Neural progenitor cell (in vitro differentiated cells): ENCODE measurements around the gene OR2A1.
"Not testable (repeated sequence)": the region's sequence is repeated elsewhere in the genome, so short reads cannot be mapped to it uniquely, and the experiment has no call there.

Experiments
- EZH2 ChIP-seq: fragments of 200-600 bp; sonication (generic); IDR thresholded peaks from 2 replicates; pipeline ENCODE4 v1.6.1; 2017; ENCODE audit warnings: antibody characterized with exemption, mild to moderate bottlenecking, moderate library complexity
- TF ChIP-seq, protein P1 (sequence below): fragments of 200-600 bp; sonication (generic); IDR thresholded peaks from 2 replicates; pipeline ENCODE4 v1.5.1; 2017; ENCODE audit warnings: antibody characterized with exemption, mild to moderate bottlenecking

DNA sequence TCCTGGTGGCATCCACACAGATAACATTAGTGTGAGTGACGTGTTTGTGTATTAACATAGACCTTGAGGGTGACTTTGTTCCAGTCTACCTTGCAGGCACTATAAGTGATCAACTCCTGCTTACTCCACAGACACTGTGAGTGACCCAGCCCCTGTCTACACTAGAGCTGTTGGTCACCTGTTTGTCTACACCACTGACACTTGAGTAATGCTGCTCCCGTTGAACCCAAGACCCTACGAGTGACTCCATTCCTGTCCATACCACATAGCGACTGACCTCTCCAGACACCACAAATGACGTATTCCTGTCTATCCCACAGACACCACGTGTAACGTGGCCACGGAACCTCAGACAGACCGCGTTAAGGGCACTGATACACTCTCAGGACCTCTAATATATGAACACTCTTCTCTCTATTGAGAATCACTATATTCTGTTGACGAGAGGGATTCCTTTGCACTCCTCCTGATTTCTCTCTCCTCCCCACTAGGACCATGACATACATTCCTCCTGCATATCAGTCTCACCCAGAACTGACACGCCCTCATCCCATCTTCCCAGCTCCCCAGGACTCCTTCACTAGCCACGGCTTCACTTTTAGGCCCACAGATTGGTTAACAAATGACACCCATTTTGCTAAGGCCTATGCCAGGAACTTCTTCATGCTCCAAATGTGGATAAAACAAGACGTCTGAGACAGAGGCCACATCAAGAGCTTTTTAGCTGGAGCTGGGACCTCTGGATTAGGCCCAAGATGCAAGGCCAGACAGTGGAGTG is 19.6 kb upstream of the OR2A1 start:
- not testable (repeated sequence) for TF ChIP-seq EZH2
- TF ChIP-seq, protein P1, sequence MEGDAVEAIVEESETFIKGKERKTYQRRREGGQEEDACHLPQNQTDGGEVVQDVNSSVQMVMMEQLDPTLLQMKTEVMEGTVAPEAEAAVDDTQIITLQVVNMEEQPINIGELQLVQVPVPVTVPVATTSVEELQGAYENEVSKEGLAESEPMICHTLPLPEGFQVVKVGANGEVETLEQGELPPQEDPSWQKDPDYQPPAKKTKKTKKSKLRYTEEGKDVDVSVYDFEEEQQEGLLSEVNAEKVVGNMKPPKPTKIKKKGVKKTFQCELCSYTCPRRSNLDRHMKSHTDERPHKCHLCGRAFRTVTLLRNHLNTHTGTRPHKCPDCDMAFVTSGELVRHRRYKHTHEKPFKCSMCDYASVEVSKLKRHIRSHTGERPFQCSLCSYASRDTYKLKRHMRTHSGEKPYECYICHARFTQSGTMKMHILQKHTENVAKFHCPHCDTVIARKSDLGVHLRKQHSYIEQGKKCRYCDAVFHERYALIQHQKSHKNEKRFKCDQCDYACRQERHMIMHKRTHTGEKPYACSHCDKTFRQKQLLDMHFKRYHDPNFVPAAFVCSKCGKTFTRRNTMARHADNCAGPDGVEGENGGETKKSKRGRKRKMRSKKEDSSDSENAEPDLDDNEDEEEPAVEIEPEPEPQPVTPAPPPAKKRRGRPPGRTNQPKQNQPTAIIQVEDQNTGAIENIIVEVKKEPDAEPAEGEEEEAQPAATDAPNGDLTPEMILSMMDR: not testable (repeated sequence)
